Mesendoderm (in vitro differentiated cells): ENCODE data around the gene ZSWIM4.

Experiments used
- DNase-seq: peaks from one replicate; pipeline ENCODE4 v3.0.0; 2013
- H2AK5ac ChIP-seq: 2 replicates; pipeline ENCODE4 v1.6.1; 2013; ENCODE audit warnings: low read length, inconsistent platforms
- H2BK120ac ChIP-seq: 2 replicates; pipeline ENCODE4 v1.6.1; 2013; ENCODE audit warnings: low read depth, mild to moderate bottlenecking, low read length, moderate library complexity, mixed read lengths
- H2BK15ac ChIP-seq: replicated peaks from 2 replicates; pipeline ENCODE4 v1.6.1; 2013; ENCODE audit warnings: low read depth, mild to moderate bottlenecking, moderate library complexity
- H2BK5ac ChIP-seq: 2 replicates; pipeline ENCODE4 v1.6.1; 2013; ENCODE audit warnings: low read length, inconsistent platforms
- H3K18ac ChIP-seq: 2 replicates; pipeline ENCODE4 v1.6.1; 2013; ENCODE audit warnings: mild to moderate bottlenecking, low read length, mixed read lengths
- H3K23ac ChIP-seq: one replicate; pipeline ENCODE4 v1.6.1; 2013; ENCODE audit warnings: low read length
- H3K27ac ChIP-seq: 2 replicates; pipeline ENCODE4 v1.5.1; 2013; ENCODE audit warnings: low read depth, mild to moderate bottlenecking, inconsistent platforms, low read length, moderate library complexity
- H3K27me3 ChIP-seq: 2 replicates; pipeline ENCODE4 v1.6.1; 2013; ENCODE audit warnings: low read length, control low read depth, mild to moderate bottlenecking, inconsistent platforms; ENCODE audit not compliant: insufficient read depth, poor library complexity
- H3K36me3 ChIP-seq: 2 replicates; pipeline ENCODE4 v1.6.1; 2013; ENCODE audit warnings: low read length, inconsistent platforms; ENCODE audit not compliant: control insufficient read depth, insufficient read depth
- H3K4ac ChIP-seq: one replicate; pipeline ENCODE4 v1.6.1; 2013; ENCODE audit warnings: low read depth, mild to moderate bottlenecking, low read length, moderate library complexity
- H3K4me1 ChIP-seq: 2 replicates; pipeline ENCODE4 v1.6.1; 2013; ENCODE audit warnings: low read depth, low read length, inconsistent platforms; ENCODE audit not compliant: control insufficient read depth
- H3K4me2 ChIP-seq: 2 replicates; pipeline ENCODE4 v1.6.1; 2013; ENCODE audit warnings: low read length
- H3K4me3 ChIP-seq: 2 replicates; pipeline ENCODE4 v1.5.1; 2013; ENCODE audit warnings: mild to moderate bottlenecking, low read length
- H3K56ac ChIP-seq: one replicate; pipeline ENCODE4 v1.6.1; 2013; ENCODE audit warnings: low read length
- H3K79me1 ChIP-seq: 2 replicates; pipeline ENCODE4 v1.6.1; 2013; ENCODE audit warnings: low read length, inconsistent platforms
- H3K79me2 ChIP-seq: 2 replicates; pipeline ENCODE4 v1.6.1; 2013; ENCODE audit warnings: mild to moderate bottlenecking, low read length; ENCODE audit not compliant: control insufficient read depth, insufficient read depth
- H3K9ac ChIP-seq: 2 replicates; pipeline ENCODE4 v1.6.1; 2013; ENCODE audit warnings: low read length, inconsistent platforms
- H4K5ac ChIP-seq: one replicate; pipeline ENCODE4 v1.6.1; 2013; ENCODE audit warnings: low read length
- H4K8ac ChIP-seq: one replicate; pipeline ENCODE4 v1.6.1; 2013; ENCODE audit warnings: low read depth, mild to moderate bottlenecking, control low read depth, low read length, moderate library complexity
- WGBS: extraction: QIAGEN DNeasy Blood & Tissue Kit; methylation state at CpG from one replicate; pipeline ENCODE4 v1.1.7; 2013; ENCODE audit warnings: low lambda C conversion rate, missing lambda C conversion rate; ENCODE audit not compliant: insufficient coverage; ENCODE audit errors: extremely low coverage; 5-methylcytosine and 5-hydroxymethylcytosine counted together

Gene ZSWIM4

GRCh38 chr19:13804830-13805683 is 9.8 kb downstream of the ZSWIM4 start:
- H3K18ac ChIP-seq, result no peak overlapping the region
- H3K27me3 ChIP-seq, result no peaks in the 10 kb centered on the region
- H2BK120ac ChIP-seq, result no peak overlapping the region
- peaks cover 4% of the 10 kb centered on the region for H3K79me1 ChIP-seq
- no peaks in the 10 kb centered on the region for H3K4me1 ChIP-seq
- no peak overlapping the region for H4K8ac ChIP-seq
- no peak overlapping the region for H2AK5ac ChIP-seq
- no peak overlapping the region for H3K9ac ChIP-seq
- no peak overlapping the region for H3K4me3 ChIP-seq
- H3K23ac ChIP-seq, result no peak overlapping the region
- no peak overlapping the region for H2BK15ac ChIP-seq
- H4K5ac ChIP-seq, result no peak overlapping the region
- no peak overlapping the region for H3K4ac ChIP-seq
- peak; percentile 80 for DNase-seq
- H3K4me2 ChIP-seq, result no peak overlapping the region
- H3K56ac ChIP-seq, result no peak overlapping the region
- H2BK5ac ChIP-seq, result no peak overlapping the region
- H3K36me3 ChIP-seq, result peaks cover 7% of the 10 kb centered on the region
- no CpG with 5 or more reads among the region's 35 CpGs for WGBS
- no peaks in the 10 kb centered on the region for H3K79me2 ChIP-seq
- H3K27ac ChIP-seq, result no peak overlapping the region

- 100% methylated on average over 1 of the region's 3 CpGs for whole genome bisulfite sequencing
- H4K8ac ChIP-seq, result no peak overlapping the region
These were observed 11.5 kb downstream of the ZSWIM4 start for GRCh38 chr19:13806728-13807127.

GRCh38 chr19:13807421-13808021 is 12.3 kb downstream of the ZSWIM4 start:
- H3K36me3 ChIP-seq, result peaks cover 7% of the 10 kb centered on the region
- no peak overlapping the region for H3K18ac ChIP-seq
- H2BK15ac ChIP-seq, result no peak overlapping the region
- no peak overlapping the region for H3K9ac ChIP-seq
- H3K4me3 ChIP-seq, result no peak overlapping the region
- no peaks in the 10 kb centered on the region for H3K79me2 ChIP-seq
- H3K56ac ChIP-seq, result no peak overlapping the region
- no peak overlapping the region for H2BK120ac ChIP-seq
- no peak overlapping the region for H3K27ac ChIP-seq
- no peak overlapping the region for H2AK5ac ChIP-seq
- H3K23ac ChIP-seq, result no peak overlapping the region
- no peak overlapping the region for H3K4me2 ChIP-seq
- no peak overlapping the region for H3K4ac ChIP-seq
- no peaks in the 10 kb centered on the region for H3K4me1 ChIP-seq
- H4K5ac ChIP-seq, result no peak overlapping the region
- no peak for DNase-seq
- H4K8ac ChIP-seq, result no peak overlapping the region
- no peak overlapping the region for H2BK5ac ChIP-seq
- H3K27me3 ChIP-seq, result no peaks in the 10 kb centered on the region
- no CpG with 5 or more reads among the region's 3 CpGs for WGBS
- H3K79me1 ChIP-seq, result peaks cover 4% of the 10 kb centered on the region

More at GRCh38 chr19:13806728-13807127, 11.5 kb downstream of the ZSWIM4 start:
- H3K23ac ChIP-seq, result no peak overlapping the region
- H3K4me2 ChIP-seq, result no peak overlapping the region
- no peaks in the 10 kb centered on the region for H3K79me2 ChIP-seq
- no peak overlapping the region for H2AK5ac ChIP-seq
- no peak overlapping the region for H3K56ac ChIP-seq
- H4K5ac ChIP-seq, result no peak overlapping the region
- no peak overlapping the region for H3K18ac ChIP-seq
- no peak overlapping the region for H2BK5ac ChIP-seq
- no peak overlapping the region for H2BK15ac ChIP-seq
- no peak overlapping the region for H2BK120ac ChIP-seq
- H3K4me3 ChIP-seq, result no peak overlapping the region
- peaks cover 4% of the 10 kb centered on the region for H3K79me1 ChIP-seq
- H3K27me3 ChIP-seq, result no peaks in the 10 kb centered on the region
- H3K4ac ChIP-seq, result no peak overlapping the region
- H3K9ac ChIP-seq, result no peak overlapping the region
- H3K4me1 ChIP-seq, result no peaks in the 10 kb centered on the region
- DNase-seq, result no peak
- no peak overlapping the region for H3K27ac ChIP-seq
- H3K36me3 ChIP-seq, result peaks cover 7% of the 10 kb centered on the region

- Histone ChIP-seq H2BK15ac (no peak overlapping the region), H3K79me2 (no peaks in the 10 kb centered on the region), H3K9ac (no peak overlapping the region), H3K18ac (no peak overlapping the region), H3K27ac (no peak overlapping the region), H3K4me3 (no peak overlapping the region), H2BK120ac (no peak overlapping the region), H3K23ac (no peak overlapping the region), H3K56ac (no peak overlapping the region), H2AK5ac (no peak overlapping the region), H3K4me1 (no peaks in the 10 kb centered on the region), H3K36me3 (peaks cover 11% of the 10 kb centered on the region), H3K4ac (no peak overlapping the region), H2BK5ac (no peak overlapping the region), H3K4me2 (no peak overlapping the region), H3K27me3 (no peaks in the 10 kb centered on the region), H4K8ac (no peak overlapping the region), H3K79me1 (peaks cover 4% of the 10 kb centered on the region), H4K5ac (no peak overlapping the region)
- no CpG with 5 or more reads among the region's 34 CpGs for WGBS
- DNase-seq, result no peak
These were observed 13.6 kb downstream of the ZSWIM4 start for GRCh38 chr19:13808856-13809255.

GRCh38 chr19:13812544-13812943 is 17.3 kb downstream of the ZSWIM4 start:
- Histone ChIP-seq H4K5ac (no peak overlapping the region), H3K27ac (no peak overlapping the region), H2BK15ac (no peak overlapping the region), H3K23ac (no peak overlapping the region), H3K4me1 (peaks cover 1% of the 10 kb centered on the region), H3K79me1 (no peaks in the 10 kb centered on the region), H2BK5ac (no peak overlapping the region), H3K79me2 (no peaks in the 10 kb centered on the region), H3K36me3 (peaks cover 10% of the 10 kb centered on the region), H2BK120ac (no peak overlapping the region), H3K56ac (no peak overlapping the region), H3K4ac (no peak overlapping the region), H4K8ac (no peak overlapping the region), H3K4me3 (no peak overlapping the region), H2AK5ac (no peak overlapping the region), H3K27me3 (no peaks in the 10 kb centered on the region), H3K9ac (no peak overlapping the region), H3K4me2 (no peak overlapping the region), H3K18ac (no peak overlapping the region)
- WGBS, result no CpG with 5 or more reads among the region's 11 CpGs
- no peak for DNase-seq
